Measurements from ENCODE around the gene MYOM1. TPM values are rescaled to one million over a fixed set of nuclear protein-coding genes. Genes with fewer than 3 reads are reported as not detected.
A peak's percentile ranks its signal among the peaks of the same experiment; 100 is the strongest.

Gene MYOM1
- total RNA-seq, 1 experiment from 2014 or later: 0.37 TPM

GRCh38 chr18:3085612-3086011 is 134.2 kb downstream of the MYOM1 start:
- H3K9me3 ChIP-seq (ENCODE audit: low read depth, low read length, poor library complexity, severe bottlenecking): no peaks in the 10 kb centered on the region
- POLR2A ChIA-PET (ENCODE audit: low non-redundant PET): interaction anchor here (0.6 to 1.0 kb wide), 2 partner anchors 360 to 418 kb away, joined by 3 to 5 read pairs; no protein-coding TSS in a partner anchor
- intact Hi-C loops (cut with micrococcal nuclease; ENCODE audit: unreplicated experiment): no loop called here

GRCh38 chr18:3084206-3084605 is 135.6 kb downstream of the MYOM1 start:
- no peaks in the 10 kb centered on the region for H3K36me3 ChIP-seq (ENCODE audit: insufficient read depth, low read length, poor library complexity, severe bottlenecking)
- no peaks in the 10 kb centered on the region for H3K9me3 ChIP-seq (ENCODE audit: low read depth, low read length, poor library complexity, severe bottlenecking)
- no peak overlapping the region for H3K4me3 ChIP-seq (ENCODE audit: low read depth, low read length, poor library complexity, severe bottlenecking)
- TF ChIP-seq, protein P1, sequence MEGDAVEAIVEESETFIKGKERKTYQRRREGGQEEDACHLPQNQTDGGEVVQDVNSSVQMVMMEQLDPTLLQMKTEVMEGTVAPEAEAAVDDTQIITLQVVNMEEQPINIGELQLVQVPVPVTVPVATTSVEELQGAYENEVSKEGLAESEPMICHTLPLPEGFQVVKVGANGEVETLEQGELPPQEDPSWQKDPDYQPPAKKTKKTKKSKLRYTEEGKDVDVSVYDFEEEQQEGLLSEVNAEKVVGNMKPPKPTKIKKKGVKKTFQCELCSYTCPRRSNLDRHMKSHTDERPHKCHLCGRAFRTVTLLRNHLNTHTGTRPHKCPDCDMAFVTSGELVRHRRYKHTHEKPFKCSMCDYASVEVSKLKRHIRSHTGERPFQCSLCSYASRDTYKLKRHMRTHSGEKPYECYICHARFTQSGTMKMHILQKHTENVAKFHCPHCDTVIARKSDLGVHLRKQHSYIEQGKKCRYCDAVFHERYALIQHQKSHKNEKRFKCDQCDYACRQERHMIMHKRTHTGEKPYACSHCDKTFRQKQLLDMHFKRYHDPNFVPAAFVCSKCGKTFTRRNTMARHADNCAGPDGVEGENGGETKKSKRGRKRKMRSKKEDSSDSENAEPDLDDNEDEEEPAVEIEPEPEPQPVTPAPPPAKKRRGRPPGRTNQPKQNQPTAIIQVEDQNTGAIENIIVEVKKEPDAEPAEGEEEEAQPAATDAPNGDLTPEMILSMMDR (conservative IDR thresholded peaks at IDR 0.05; ENCODE audit: low read depth, low read length): no peak
- TF ChIP-seq EZH2 (IDR thresholded peaks at IDR 0.05; ENCODE audit: borderline replicate concordance, low read depth, low read length, poor library complexity, severe bottlenecking): no peak
- ChIA-PET POLR2A (ENCODE audit: low non-redundant PET) (no interaction called here), CTCF (interaction anchor here (0.7 kb wide), 1 partner anchor 18 kb away, joined by 5 read pairs; no protein-coding TSS in a partner anchor)
- peaks cover 58% of the 10 kb centered on the region for H3K4me1 ChIP-seq (ENCODE audit: insufficient read depth, low read length, poor library complexity, severe bottlenecking)
- BruUV-seq (replicated peaks): no TSS peak
- no peak for DNase-seq (ENCODE audit: low spot score)
- intact Hi-C loops (cut with micrococcal nuclease; ENCODE audit: unreplicated experiment): no loop called here
- H3K27ac ChIP-seq (ENCODE audit: low read depth, low read length, poor library complexity, severe bottlenecking): peak overlapping the region; percentile 21
- no peaks in the 10 kb centered on the region for H3K27me3 ChIP-seq (replicated peaks; ENCODE audit: insufficient read depth, low read depth, low read length, poor library complexity)

More at GRCh38 chr18:3085612-3086011, 134.2 kb downstream of the MYOM1 start:
- H3K27ac ChIP-seq (ENCODE audit: low read depth, low read length, poor library complexity, severe bottlenecking): no peak overlapping the region
- H3K4me1 ChIP-seq (ENCODE audit: insufficient read depth, low read length, poor library complexity, severe bottlenecking): peaks cover 65% of the 10 kb centered on the region
- TF ChIP-seq EZH2 (IDR thresholded peaks at IDR 0.05; ENCODE audit: borderline replicate concordance, low read depth, low read length, poor library complexity, severe bottlenecking): no peak
- TF ChIP-seq, protein P1 (conservative IDR thresholded peaks at IDR 0.05; ENCODE audit: low read depth, low read length): no peak
- no peaks in the 10 kb centered on the region for H3K36me3 ChIP-seq (ENCODE audit: insufficient read depth, low read length, poor library complexity, severe bottlenecking)
- no peak overlapping the region for H3K4me3 ChIP-seq (ENCODE audit: low read depth, low read length, poor library complexity, severe bottlenecking)
- CTCF ChIA-PET: no interaction called here
- no peak for DNase-seq (ENCODE audit: low spot score)
- no TSS peak for BruUV-seq (replicated peaks)
- H3K27me3 ChIP-seq (replicated peaks; ENCODE audit: insufficient read depth, low read depth, low read length, poor library complexity): no peaks in the 10 kb centered on the region

DNA sequence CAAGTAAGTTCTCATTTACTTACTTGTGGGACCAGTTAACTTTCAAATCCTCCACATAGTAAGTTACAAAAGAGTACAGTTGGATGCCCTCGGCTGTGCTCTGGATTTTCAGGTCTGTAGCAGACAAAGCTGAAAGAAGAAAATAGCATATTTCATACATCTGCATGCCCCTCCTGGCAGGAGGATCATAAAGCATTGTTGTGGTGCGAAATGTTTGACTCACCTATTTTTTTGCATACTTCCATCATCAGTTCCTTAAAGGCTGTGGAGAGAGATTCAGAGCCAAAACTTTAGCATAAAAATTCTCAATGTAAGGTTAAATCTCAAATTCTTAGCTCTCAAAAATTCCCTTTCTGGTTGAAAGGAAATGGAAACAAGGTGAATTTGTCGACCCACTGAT is 136.0 kb downstream of the MYOM1 start:
- CTCF ChIA-PET: no interaction called here

More for the DNA sequence above, 136.0 kb downstream of the MYOM1 start:
- Histone ChIP-seq H3K9me3 (ENCODE audit: low read depth, low read length, poor library complexity, severe bottlenecking) (no peaks in the 10 kb centered on the region), H3K4me3 (ENCODE audit: low read depth, low read length, poor library complexity, severe bottlenecking) (no peak overlapping the region), H3K4me1 (ENCODE audit: insufficient read depth, low read length, poor library complexity, severe bottlenecking) (peaks cover 54% of the 10 kb centered on the region), H3K27me3 (replicated peaks; ENCODE audit: insufficient read depth, low read depth, low read length, poor library complexity) (no peaks in the 10 kb centered on the region), H3K27ac (ENCODE audit: low read depth, low read length, poor library complexity, severe bottlenecking) (no peak overlapping the region), H3K36me3 (ENCODE audit: insufficient read depth, low read length, poor library complexity, severe bottlenecking) (no peaks in the 10 kb centered on the region)
- intact Hi-C loops (cut with micrococcal nuclease; ENCODE audit: unreplicated experiment): no loop called here
- POLR2A ChIA-PET (ENCODE audit: low non-redundant PET): interaction anchor here (0.7 kb wide), 1 partner anchor 10 kb away, joined by 3 read pairs; no protein-coding TSS in a partner anchor
- TF ChIP-seq, protein P1 (conservative IDR thresholded peaks at IDR 0.05; ENCODE audit: low read depth, low read length): no peak
- no peak for TF ChIP-seq EZH2 (IDR thresholded peaks at IDR 0.05; ENCODE audit: borderline replicate concordance, low read depth, low read length, poor library complexity, severe bottlenecking)
- no peak for DNase-seq (ENCODE audit: low spot score)
- BruUV-seq (replicated peaks): no TSS peak
